Erythroblast (primary cell): Measurements from ENCODE around the gene DNAH2.

Experiments
- GATA1 ChIP-seq: IDR thresholded peaks from 2 replicates; pipeline ENCODE4 v1.6.1; 2011; ENCODE audit warnings: low read depth, mild to moderate bottlenecking, control low read depth, low read length, moderate library complexity
- POLR2A ChIP-seq: IDR thresholded peaks from 2 replicates; pipeline ENCODE4 v1.6.1; 2011; ENCODE audit warnings: mild to moderate bottlenecking, low read length

DNA sequence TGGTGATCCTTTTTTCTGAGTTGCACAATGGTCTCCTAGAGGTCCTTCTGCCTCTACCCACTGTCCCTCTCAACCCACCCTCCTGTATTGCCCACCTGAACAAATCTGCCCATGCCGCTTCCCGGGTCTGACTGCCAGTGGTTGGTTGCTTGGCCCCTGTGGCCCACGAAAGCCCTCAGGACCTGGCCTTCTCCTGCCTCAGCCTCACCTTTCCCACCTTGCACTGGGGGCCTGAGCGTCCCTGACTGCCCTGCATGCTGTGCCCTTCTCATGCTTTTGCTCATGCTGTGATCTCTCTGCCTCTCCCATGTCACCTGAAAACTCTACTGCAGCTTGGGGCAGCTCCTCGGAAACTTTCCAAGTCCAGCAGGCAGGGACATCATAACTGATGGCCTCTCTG is 102.7 kb downstream of the DNAH2 start:
- TF ChIP-seq POLR2A (no peak), GATA1 (no peak)
